Measurements from ENCODE around the gene CYP3A5.
"Not testable (repeated sequence)": the region's sequence is repeated elsewhere in the genome, so short reads cannot be mapped to it uniquely, and the experiment has no call there.

CYP3A5 gene

GRCh38 chr7:99693427-99694200 is 13.8 kb upstream of the CYP3A5 start:
- DNase-seq (ENCODE audit: low read depth): no peak
- H3K4me3 ChIP-seq (ENCODE audit: low read depth, low read length): no peak overlapping the region

GRCh38 chr7:99693100-99693426 is 13.3 kb upstream of the CYP3A5 start:
- no peak for TF ChIP-seq CTCF (IDR thresholded peaks at IDR 0.05; ENCODE audit: insufficient read depth, low read depth, low read length, missing control alignments)
- no peak overlapping the region for H3K4me3 ChIP-seq (ENCODE audit: low read depth, low read length)
- no peak for DNase-seq (ENCODE audit: low read depth)

More at GRCh38 chr7:99693427-99694200, 13.8 kb upstream of the CYP3A5 start:
- no peak for TF ChIP-seq CTCF (IDR thresholded peaks at IDR 0.05; ENCODE audit: insufficient read depth, low read depth, low read length, missing control alignments)

GRCh38 chr7:99692563-99692962 is 12.8 kb upstream of the CYP3A5 start:
- not testable (repeated sequence) for H3K4me3 ChIP-seq (ENCODE audit: low read depth, low read length); DNase-seq (ENCODE audit: low read depth)

GRCh38 chr7:99691658-99692057 is 11.9 kb upstream of the CYP3A5 start:
- H3K4me3 ChIP-seq (ENCODE audit: low read depth, low read length); DNase-seq (ENCODE audit: low read depth): not testable (repeated sequence)

GRCh38 chr7:99690918-99691317 is 11.1 kb upstream of the CYP3A5 start:
- H3K4me3 ChIP-seq (ENCODE audit: low read depth, low read length); DNase-seq (ENCODE audit: low read depth): not testable (repeated sequence)

GRCh38 chr7:99685871-99686608 is 6.2 kb upstream of the CYP3A5 start:
- not testable (repeated sequence) for DNase-seq (ENCODE audit: low read depth); H3K4me3 ChIP-seq (ENCODE audit: low read depth, low read length)

GRCh38 chr7:99685129-99685758 is 5.4 kb upstream of the CYP3A5 start:
- TF ChIP-seq CTCF (IDR thresholded peaks at IDR 0.05; ENCODE audit: insufficient read depth, low read depth, low read length, missing control alignments): no peak
- H3K4me3 ChIP-seq (ENCODE audit: low read depth, low read length): no peak overlapping the region
- DNase-seq (ENCODE audit: low read depth): no peak

GRCh38 chr7:99679032-99679399 is 780 bp downstream of the CYP3A5 start:
- DNase-seq (ENCODE audit: low read depth): no peak
- no peak overlapping the region for H3K4me3 ChIP-seq (ENCODE audit: low read depth, low read length)

More at GRCh38 chr7:99679032-99679399, 780 bp downstream of the CYP3A5 start:
- no peak for TF ChIP-seq CTCF (IDR thresholded peaks at IDR 0.05; ENCODE audit: insufficient read depth, low read depth, low read length, missing control alignments)
